GM12878 (cell line): ENCODE results near the gene SLC16A10. TPM values are rescaled to one million over a fixed set of nuclear protein-coding genes. Genes with fewer than 3 reads are reported as not detected.

Source experiments
- ATAC-seq: fragments of 200-7000 bp; cut with Tn5 transposase; 3 replicates; pipeline ENCODE4 v1.9.1; 2020; ENCODE audit warnings: mild to moderate bottlenecking, moderate library complexity
- BruUV-seq: library from RNA; stranded (reverse); fragments of 400-500 nt; replicated peaks from 2 replicates; lab custom pipeline; 2021; lab: Mats Ljungman, UMichigan
- CTCF ChIA-PET: fragments of 300-600 bp; sonication (Branson Sonifier 250); formaldehyde crosslinking; extraction: SDS; loops from one replicate; lab custom pipeline; 2021; ENCODE audit warnings: inconsistent platforms; lab: Yijun Ruan, JAX
- POLR2A ChIA-PET: fragments of 350-600 bp; formaldehyde crosslinking; extraction: SDS; loops from one replicate; lab custom pipeline; 2021; ENCODE audit warnings: inconsistent platforms; lab: Charles Lee
- RAD21 ChIA-PET: fragments of 300-600 bp; sonication (Branson Sonifier 250); formaldehyde crosslinking; loops from one replicate; lab custom pipeline; 2023; ENCODE audit warnings: antibody characterized with exemption; ENCODE audit not compliant: unreplicated experiment; lab: Charles Lee
- SMC1A ChIA-PET: fragments of 300-600 bp; sonication (Branson Sonifier 250); formaldehyde crosslinking; loops from one replicate; lab custom pipeline; 2023; ENCODE audit not compliant: unreplicated experiment, uncharacterized antibody; lab: Charles Lee
- DNase-seq: peaks from one replicate; pipeline ENCODE4 v3.0.0-alpha.2; 2011; ENCODE audit warnings: low read depth, low spot score
- FAIRE-seq: peaks from 3 replicates; lab custom pipeline; 2011; peaks lifted over from hg19 to GRCh38; lab: Jason Lieb, UNC
- H2AFZ ChIP-seq: 2 replicates; pipeline ENCODE4 v1.6.0; 2011; ENCODE audit warnings: low read depth, low read length, control low read depth; ENCODE audit not compliant: control insufficient read depth
- H3K27ac ChIP-seq: 2 replicates; pipeline ENCODE4 v1.5.1; 2011; ENCODE audit warnings: control low read depth; ENCODE audit not compliant: control insufficient read depth, insufficient read depth
- H3K27me3 ChIP-seq, 2 experiments: replicated peaks in 1 of 2; 2 replicates each; pipeline versions ENCODE4 v1.6.0 to v1.6.1; 2011; ENCODE audit warnings: low read length in 1 of 2; ENCODE audit not compliant: control insufficient read depth in 2 of 2, insufficient read depth in 2 of 2
- H3K36me3 ChIP-seq, 2 experiments: 2 replicates each; pipeline ENCODE4 v1.5.1; 2011; ENCODE audit warnings: low read length in 1 of 2; ENCODE audit not compliant: control insufficient read depth in 2 of 2, insufficient read depth in 2 of 2
- H3K4me1 ChIP-seq: 2 replicates; pipeline ENCODE4 v1.6.1; 2011; ENCODE audit warnings: mild to moderate bottlenecking, low read length, moderate library complexity, mixed read lengths; ENCODE audit not compliant: control insufficient read depth, insufficient read depth
- H3K4me2 ChIP-seq: 2 replicates; pipeline ENCODE4 v1.6.0; 2011; ENCODE audit warnings: control low read depth; ENCODE audit not compliant: control insufficient read depth, insufficient read depth
- H3K4me3 ChIP-seq: fragments of 200-600 bp; sonication (generic); 2 replicates; pipeline ENCODE4 v1.5.1; 2016
- H3K79me2 ChIP-seq: 2 replicates; pipeline ENCODE4 v1.6.0; 2011; ENCODE audit warnings: low read length; ENCODE audit not compliant: control insufficient read depth, insufficient read depth
- H3K9ac ChIP-seq: 2 replicates; pipeline ENCODE4 v1.8.0; 2011; ENCODE audit warnings: low read length, control low read depth, mixed read lengths; ENCODE audit not compliant: control insufficient read depth, insufficient read depth
- H3K9me3 ChIP-seq: replicated peaks from 3 replicates; pipeline ENCODE4 v1.5.1; 2011; ENCODE audit warnings: mild to moderate bottlenecking, low read length; ENCODE audit not compliant: control insufficient read depth, insufficient read depth
- H4K20me1 ChIP-seq: 2 replicates; pipeline ENCODE4 v1.6.0; 2011; ENCODE audit not compliant: control insufficient read depth, insufficient read depth
- ATF3 ChIP-seq: IDR thresholded peaks from 2 replicates; pipeline ENCODE4 v1.6.1; 2011; ENCODE audit warnings: low read depth, mild to moderate bottlenecking, low read length, moderate library complexity, borderline replicate concordance; ENCODE audit errors: extremely low read depth
- CBX3 ChIP-seq: fragments of 200-600 bp; sonication (generic); IDR thresholded peaks from 2 replicates; pipeline ENCODE4 v1.6.1; 2016; ENCODE audit warnings: low read depth, borderline replicate concordance
- DPF2 ChIP-seq: fragments of 450-650 bp; IDR thresholded peaks from 2 replicates; pipeline ENCODE4 v1.6.1; 2017; ENCODE audit warnings: mild to moderate bottlenecking
- GABPA ChIP-seq: IDR thresholded peaks from 2 replicates; pipeline ENCODE4 v1.6.1; 2014; ENCODE audit warnings: antibody characterized with exemption, low read depth, mild to moderate bottlenecking, inconsistent platforms
- LARP7 ChIP-seq: fragments of 450-650 bp; IDR thresholded peaks from 2 replicates; pipeline ENCODE4 v1.6.1; 2017; ENCODE audit warnings: mild to moderate bottlenecking
- MTA3 ChIP-seq: IDR thresholded peaks from 2 replicates; pipeline ENCODE4 v1.6.1; 2012; ENCODE audit warnings: low read length, inconsistent platforms, borderline replicate concordance
- RB1 ChIP-seq: fragments of 450-650 bp; formaldehyde crosslinking; IDR thresholded peaks from 2 replicates; pipeline ENCODE4 v1.6.1; 2017; ENCODE audit warnings: mild to moderate bottlenecking, borderline replicate concordance
- RELA ChIP-seq: fragments of 450-650 bp; IDR thresholded peaks from 2 replicates; pipeline ENCODE4 v1.8.0; 2014; ENCODE audit warnings: borderline replicate concordance; ENCODE audit not compliant: partially characterized antibody
- RUNX3 ChIP-seq: IDR thresholded peaks from 2 replicates; pipeline ENCODE4 v1.6.1; 2012; ENCODE audit warnings: low read length, inconsistent platforms
- SKIL ChIP-seq: fragments of 450-650 bp; IDR thresholded peaks from 2 replicates; pipeline ENCODE4 v1.6.1; 2017; ENCODE audit warnings: mild to moderate bottlenecking, low read depth, inconsistent platforms; ENCODE audit not compliant: poor library complexity, severe bottlenecking
- ZBED1 ChIP-seq: IDR thresholded peaks from 2 replicates; pipeline ENCODE4 v1.6.1; 2016; ENCODE audit warnings: borderline replicate concordance
- ZNF207 ChIP-seq: fragments of 450-650 bp; IDR thresholded peaks from 2 replicates; pipeline ENCODE4 v1.6.1; 2014; ENCODE audit warnings: antibody characterized with exemption, mild to moderate bottlenecking, borderline replicate concordance
- WGBS: methylation state at CpG from one replicate; pipeline ENCODE4 v1.1.6; 2016; ENCODE audit warnings: low lambda C conversion rate; ENCODE audit not compliant: insufficient replicate concordance, insufficient coverage; ENCODE audit errors: missing lambda C conversion rate; 5-methylcytosine and 5-hydroxymethylcytosine counted together
- in situ Hi-C: fragments of 300-500 bp; cut with MboI; formaldehyde crosslinking; loops from 9 replicates; pipeline ENCODE4 v1.14.3; 2018; ENCODE audit warnings: mixed read lengths
- intact Hi-C: fragments of 100-400 bp; cut with micrococcal nuclease; formaldehyde crosslinking; loops from one replicate; pipeline ENCODE4 v1.14.2; 2022; ENCODE audit not compliant: unreplicated experiment
- polyA plus RNA-seq, 11 experiments: library from polyadenylated mRNA; depleted of rRNA in 4 of 11; unstranded in 6 of 11; stranded (reverse) in 5 of 11; fragments of >200 nt; fragmentation: Nextera tagmentation in 4 of 11; fragmentation: Illumina TruSeq in 1 of 11; extraction: Ambion mirVana in 4 of 11; extraction: Trizol in 1 of 11; gene quantifications; 1 replicate in 1 of 11; 2 replicates in 10 of 11; pipeline versions ENCODE4 v1.2.1 to v1.2.3, GENCODE V29; 2011 to 2016; ENCODE audit warnings: inconsistent platforms in 2 of 11, missing spikeins in 2 of 11, low read depth in 1 of 11
- total RNA-seq, 4 experiments: library from RNA; depleted of rRNA in 3 of 4; stranded (reverse); fragments of >200 nt in 3 of 4; fragmentation: Illumina TruSeq in 1 of 4; extraction: Trizol in 1 of 4; gene quantifications; 2 replicates each; pipeline versions ENCODE4 v1.2.1 to v1.2.3, GENCODE V29; 2013 to 2021
- TF ChIP-seq, protein P1 (sequence below): fragments of 450-650 bp; IDR thresholded peaks from 2 replicates; pipeline ENCODE4 v1.6.1; 2018; ENCODE audit warnings: borderline replicate concordance, mild to moderate bottlenecking; ENCODE audit not compliant: partially characterized antibody

SLC16A10 gene
- total and polyA plus RNA-seq, 10 of the 15 experiments (the other 5 are each of a cell fraction or from before 2014, with no cell fraction given) = 2.3 to 19.0 (median 8.0) TPM

GRCh38 chr6:111114482-111114881, 27.2 kb downstream of the SLC16A10 start:
- Histone ChIP-seq H3K4me2 (no peak overlapping the region), H3K9ac (no peak overlapping the region), H3K4me1 (0 out of 2 replicates have a peak, but pooled peaks cover 5% of the 10 kb centered on the region), H3K9me3 (no peaks in the 10 kb centered on the region), H3K36me3 (no peaks in the 10 kb centered on the region), H2AFZ (no peak overlapping the region), H3K27ac (no peak overlapping the region), H3K27me3 (peaks cover 0 to 2% of the 10 kb centered on the region in 2 experiments; a peak in 1 of 4 replicates), H3K79me2 (no peaks in the 10 kb centered on the region; the same call in 1 of the 2 replicates), H3K4me3 (no peak overlapping the region), H4K20me1 (no peaks in the 10 kb centered on the region)
- DNase-seq (no peak), FAIRE-seq (no peak), ATAC-seq (peak; percentile 43; the same call in 1 of the 3 replicates)
- WGBS = 8% methylated on average over 1 of the region's 1 CpG
- SMC1A ChIA-PET = interaction anchor here (0.7 kb wide), 1 partner anchor 73 kb away, joined by 3 read pairs; no protein-coding TSS in a partner anchor
- BruUV-seq = no TSS peak
- RAD21 ChIA-PET = no interaction called here
- intact Hi-C loops = no loop called here
- in situ Hi-C loops = no loop called here
- 0 out of 2 replicates have a peak, but pooled peaks have one; percentile 25 for TF ChIP-seq RUNX3
- no peak for TF ChIP-seq RB1
- POLR2A ChIA-PET = no interaction called here
- CTCF ChIA-PET = no interaction called here

- SMC1A ChIA-PET = no interaction called here
- H3K79me2 ChIP-seq = no peaks in the 10 kb centered on the region; the same call in 1 of the 2 replicates
- in situ Hi-C loops (no loop called here), intact Hi-C loops (no loop called here)
- no peak overlapping the region for H3K27ac ChIP-seq
- BruUV-seq = no TSS peak
- POLR2A ChIA-PET = no interaction called here
- no peaks in the 10 kb centered on the region for H3K36me3 ChIP-seq
- H2AFZ ChIP-seq = no peak overlapping the region
- no peak overlapping the region for H3K9ac ChIP-seq
- H4K20me1 ChIP-seq = no peaks in the 10 kb centered on the region
- DNase-seq (no peak), FAIRE-seq (no peak), ATAC-seq (no peak)
- CTCF ChIA-PET = interaction anchor here (1.0 kb wide), 1 partner anchor 59 kb away, joined by 3 read pairs; no protein-coding TSS in a partner anchor
- 50% methylated on average over 2 of the region's 2 CpGs for WGBS
- no peaks in the 10 kb centered on the region; a peak in 1 of 4 replicates for H3K27me3 ChIP-seq
- H3K4me2 ChIP-seq = no peak overlapping the region
- RAD21 ChIA-PET = interaction anchor here (0.6 kb wide), 1 partner anchor 1691 kb away, joined by 3 read pairs; no protein-coding TSS in a partner anchor
- peaks cover 10% of the 10 kb centered on the region for H3K4me1 ChIP-seq
- H3K9me3 ChIP-seq = no peaks in the 10 kb centered on the region
- no peak overlapping the region for H3K4me3 ChIP-seq
- no peak for TF ChIP-seq ATF3
- TF ChIP-seq ZNF207 = no peak
- TF ChIP-seq GABPA = no peak
- no peak for TF ChIP-seq RELA
- TF ChIP-seq CBX3 = no peak
- TF ChIP-seq SKIL = no peak
- TF ChIP-seq RUNX3 = no peak
- TF ChIP-seq, protein P1, sequence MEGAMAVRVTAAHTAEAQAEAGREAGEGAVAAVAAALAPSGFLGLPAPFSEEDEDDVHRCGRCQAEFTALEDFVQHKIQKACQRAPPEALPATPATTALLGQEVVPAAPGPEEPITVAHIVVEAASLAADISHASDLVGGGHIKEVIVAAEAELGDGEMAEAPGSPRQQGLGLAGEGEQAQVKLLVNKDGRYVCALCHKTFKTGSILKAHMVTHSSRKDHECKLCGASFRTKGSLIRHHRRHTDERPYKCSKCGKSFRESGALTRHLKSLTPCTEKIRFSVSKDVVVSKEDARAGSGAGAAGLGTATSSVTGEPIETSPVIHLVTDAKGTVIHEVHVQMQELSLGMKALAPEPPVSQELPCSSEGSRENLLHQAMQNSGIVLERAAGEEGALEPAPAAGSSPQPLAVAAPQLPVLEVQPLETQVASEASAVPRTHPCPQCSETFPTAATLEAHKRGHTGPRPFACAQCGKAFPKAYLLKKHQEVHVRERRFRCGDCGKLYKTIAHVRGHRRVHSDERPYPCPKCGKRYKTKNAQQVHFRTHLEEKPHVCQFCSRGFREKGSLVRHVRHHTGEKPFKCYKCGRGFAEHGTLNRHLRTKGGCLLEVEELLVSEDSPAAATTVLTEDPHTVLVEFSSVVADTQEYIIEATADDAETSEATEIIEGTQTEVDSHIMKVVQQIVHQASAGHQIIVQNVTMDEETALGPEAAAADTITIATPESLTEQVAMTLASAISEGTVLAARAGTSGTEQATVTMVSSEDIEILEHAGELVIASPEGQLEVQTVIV = no peak
- no peak for TF ChIP-seq ZBED1
- no peak for TF ChIP-seq LARP7
- TF ChIP-seq DPF2 = no peak
- no peak for TF ChIP-seq MTA3
Observed at GRCh38 chr6:111118826-111119225, 31.5 kb downstream of the SLC16A10 start.
